GM06990 (cell line): ENCODE measurements around the gene POLN.

Experiments
- DNase-seq: peaks from one replicate; pipeline ENCODE4 v3.0.0-alpha.2; 2011; ENCODE audit not compliant: insufficient read length; ENCODE audit errors: extremely low read depth
- H3K27me3 ChIP-seq: replicated peaks from 2 replicates; pipeline ENCODE4 v1.6.0; 2011; ENCODE audit warnings: low read length; ENCODE audit not compliant: control insufficient read depth, insufficient read depth
- H3K36me3 ChIP-seq: 2 replicates; pipeline ENCODE4 v1.5.1; 2011; ENCODE audit warnings: low read length; ENCODE audit not compliant: control insufficient read depth, insufficient read depth
- H3K4me3 ChIP-seq: replicated peaks from 2 replicates; pipeline ENCODE4 v1.5.1; 2011; ENCODE audit warnings: low read depth, mild to moderate bottlenecking, control low read depth, low read length
- TF ChIP-seq, protein P1 (sequence below): IDR thresholded peaks from 2 replicates; pipeline ENCODE4 v1.5.1; 2011; ENCODE audit warnings: low read length, control low read depth, mild to moderate bottlenecking, inconsistent platforms; ENCODE audit not compliant: insufficient read depth, poor library complexity, severe bottlenecking

Gene POLN

GRCh38 chr4:2154215-2154740 lies 87.6 kb downstream of the POLN start:
- no peak overlapping the region for H3K4me3 ChIP-seq
- DNase-seq, result no peak
- no peaks in the 10 kb centered on the region for H3K36me3 ChIP-seq
- TF ChIP-seq, protein P1, sequence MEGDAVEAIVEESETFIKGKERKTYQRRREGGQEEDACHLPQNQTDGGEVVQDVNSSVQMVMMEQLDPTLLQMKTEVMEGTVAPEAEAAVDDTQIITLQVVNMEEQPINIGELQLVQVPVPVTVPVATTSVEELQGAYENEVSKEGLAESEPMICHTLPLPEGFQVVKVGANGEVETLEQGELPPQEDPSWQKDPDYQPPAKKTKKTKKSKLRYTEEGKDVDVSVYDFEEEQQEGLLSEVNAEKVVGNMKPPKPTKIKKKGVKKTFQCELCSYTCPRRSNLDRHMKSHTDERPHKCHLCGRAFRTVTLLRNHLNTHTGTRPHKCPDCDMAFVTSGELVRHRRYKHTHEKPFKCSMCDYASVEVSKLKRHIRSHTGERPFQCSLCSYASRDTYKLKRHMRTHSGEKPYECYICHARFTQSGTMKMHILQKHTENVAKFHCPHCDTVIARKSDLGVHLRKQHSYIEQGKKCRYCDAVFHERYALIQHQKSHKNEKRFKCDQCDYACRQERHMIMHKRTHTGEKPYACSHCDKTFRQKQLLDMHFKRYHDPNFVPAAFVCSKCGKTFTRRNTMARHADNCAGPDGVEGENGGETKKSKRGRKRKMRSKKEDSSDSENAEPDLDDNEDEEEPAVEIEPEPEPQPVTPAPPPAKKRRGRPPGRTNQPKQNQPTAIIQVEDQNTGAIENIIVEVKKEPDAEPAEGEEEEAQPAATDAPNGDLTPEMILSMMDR, result no peak
- H3K27me3 ChIP-seq, result no peaks in the 10 kb centered on the region

- H3K36me3 ChIP-seq, result no peaks in the 10 kb centered on the region
- no peak for DNase-seq
- no peaks in the 10 kb centered on the region for H3K27me3 ChIP-seq
- TF ChIP-seq, protein P1, result no peak
- H3K4me3 ChIP-seq, result no peak overlapping the region
Measured at GRCh38 chr4:2151544-2151943, 90.4 kb downstream of the POLN start.

DNA sequence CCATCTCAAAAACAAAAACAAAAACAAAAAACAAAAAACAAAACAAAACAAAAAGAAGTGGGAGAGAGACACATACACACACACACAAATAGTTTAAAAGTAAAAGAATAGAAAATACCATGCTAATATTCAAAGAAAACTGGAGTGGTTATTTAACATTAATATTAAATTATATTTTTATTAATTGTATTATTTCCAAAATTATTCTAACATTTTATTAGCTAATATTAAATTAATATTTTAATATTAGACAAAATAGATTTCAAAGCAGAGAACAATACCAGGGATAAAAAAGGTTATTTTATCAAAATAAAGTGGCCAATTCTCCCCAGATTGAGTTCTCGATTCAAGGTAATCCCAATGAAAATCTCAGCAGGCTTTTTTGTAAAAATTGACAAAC lies 91.8 kb downstream of the POLN start:
- no peaks in the 10 kb centered on the region for H3K27me3 ChIP-seq
- TF ChIP-seq, protein P1, result no peak
- no peak for DNase-seq
- H3K36me3 ChIP-seq, result no peaks in the 10 kb centered on the region
- H3K4me3 ChIP-seq, result no peak overlapping the region

- no peak for DNase-seq
- Histone ChIP-seq H3K4me3 (no peak overlapping the region), H3K36me3 (no peaks in the 10 kb centered on the region), H3K27me3 (no peaks in the 10 kb centered on the region)
- TF ChIP-seq, protein P1, result no peak
Measured at GRCh38 chr4:2142630-2143427, 99.1 kb downstream of the POLN start.

DNA sequence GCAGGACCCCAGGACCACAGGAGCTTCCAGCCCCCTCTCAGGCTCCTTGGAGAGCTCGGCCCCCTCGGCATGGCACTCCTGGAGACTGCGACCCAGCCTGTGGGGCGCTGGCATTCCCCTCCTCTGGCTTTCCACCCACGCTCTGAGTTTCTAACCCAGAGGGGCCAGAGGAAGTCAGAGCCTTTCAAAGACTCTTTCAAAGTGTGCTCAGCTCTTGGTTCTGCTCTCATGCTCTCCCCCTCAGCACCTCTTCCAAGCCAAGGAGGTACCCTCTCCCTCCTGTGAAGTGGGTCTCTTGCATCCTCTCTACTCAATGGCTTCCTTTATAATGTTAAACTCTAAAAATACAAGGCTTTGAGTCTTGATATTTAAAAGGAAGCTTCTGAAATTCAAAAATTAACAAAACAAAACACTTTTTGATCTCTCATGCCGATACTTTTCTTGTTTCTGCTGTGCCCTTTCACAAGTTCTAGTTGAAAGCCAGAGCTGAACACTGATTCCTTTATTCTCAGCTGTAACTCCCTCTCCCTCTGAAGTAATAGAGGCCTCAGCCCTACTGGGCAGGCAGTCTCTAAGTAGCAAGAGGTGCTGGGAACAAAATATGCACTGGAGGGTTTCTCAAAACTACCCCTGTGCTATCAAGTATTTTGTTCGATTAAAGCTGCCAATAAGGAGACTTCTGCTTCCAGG lies 100.0 kb downstream of the POLN start:
- TF ChIP-seq, protein P1, result no peak
- H3K36me3 ChIP-seq, result no peaks in the 10 kb centered on the region
- no peaks in the 10 kb centered on the region for H3K27me3 ChIP-seq
- no peak for DNase-seq
- no peak overlapping the region for H3K4me3 ChIP-seq
